ENCODE measurements around the gene NISCH.

NISCH gene

DNA sequence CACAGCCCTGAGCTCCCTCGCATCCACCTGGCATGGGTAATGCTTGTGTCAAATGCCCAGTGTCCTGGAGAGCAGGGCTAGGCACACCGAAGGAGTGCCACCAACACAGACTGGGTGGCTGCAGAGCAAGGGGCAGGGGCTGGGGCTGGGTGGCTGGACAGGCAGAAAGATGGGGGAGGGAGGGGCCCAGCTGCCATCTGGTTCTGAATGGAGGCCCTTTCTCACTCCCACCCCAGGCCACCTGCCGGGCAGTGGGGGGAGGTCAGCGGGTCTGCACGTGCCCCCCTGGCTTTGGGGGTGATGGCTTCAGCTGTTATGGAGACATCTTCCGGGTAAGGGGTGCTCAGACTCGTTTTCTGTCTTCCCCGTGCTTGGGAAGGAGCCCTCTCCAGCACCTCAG is 56.7 kb downstream of the NISCH start:
- DNase-seq (ENCODE audit: low read depth in 3 of 3, low spot score in 1 of 3): no peak

DNA sequence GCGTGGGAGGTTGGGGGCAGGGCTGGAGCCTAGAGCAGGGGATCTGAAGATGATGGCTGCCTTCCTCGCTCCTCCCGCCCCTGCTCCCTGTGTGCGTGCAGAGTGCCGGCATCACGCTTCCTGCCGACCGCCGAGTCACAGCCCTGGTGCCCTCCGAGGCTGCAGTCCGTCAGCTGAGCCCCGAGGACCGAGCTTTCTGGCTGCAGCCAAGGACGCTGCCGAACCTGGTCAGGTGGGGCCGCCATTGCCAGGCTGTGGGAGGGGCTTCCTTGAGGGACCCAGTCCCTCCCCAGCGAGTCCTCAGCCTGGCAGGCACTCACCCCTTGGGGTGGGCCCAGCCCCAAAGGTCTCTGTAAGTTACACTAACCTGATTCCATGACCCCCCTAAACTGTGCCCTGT is 57.3 kb downstream of the NISCH start:
- no peak for DNase-seq (ENCODE audit: low read depth in 3 of 3, low spot score in 1 of 3)

DNA sequence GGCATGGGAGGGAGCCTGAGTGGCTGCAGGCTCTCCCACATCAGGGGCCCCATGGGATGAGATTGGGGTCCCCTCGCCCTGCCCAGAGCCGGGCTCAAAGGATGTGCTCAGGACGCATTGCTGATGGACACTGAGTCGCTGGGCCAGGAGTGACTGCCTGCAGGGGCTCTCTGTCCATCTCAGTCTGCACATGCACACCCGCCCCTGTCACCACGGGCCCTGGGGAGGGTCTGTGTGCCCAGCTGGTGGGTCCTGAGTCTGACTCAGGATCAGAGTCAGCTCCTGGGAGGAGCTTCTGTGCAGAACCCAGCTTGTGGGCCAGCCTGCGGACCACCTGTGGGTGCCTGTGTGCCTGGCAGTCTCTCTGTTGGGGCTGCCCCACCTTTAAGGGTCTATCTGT is 57.9 kb downstream of the NISCH start:
- DNase-seq (ENCODE audit: low read depth in 3 of 3, low spot score in 1 of 3): no peak

DNA sequence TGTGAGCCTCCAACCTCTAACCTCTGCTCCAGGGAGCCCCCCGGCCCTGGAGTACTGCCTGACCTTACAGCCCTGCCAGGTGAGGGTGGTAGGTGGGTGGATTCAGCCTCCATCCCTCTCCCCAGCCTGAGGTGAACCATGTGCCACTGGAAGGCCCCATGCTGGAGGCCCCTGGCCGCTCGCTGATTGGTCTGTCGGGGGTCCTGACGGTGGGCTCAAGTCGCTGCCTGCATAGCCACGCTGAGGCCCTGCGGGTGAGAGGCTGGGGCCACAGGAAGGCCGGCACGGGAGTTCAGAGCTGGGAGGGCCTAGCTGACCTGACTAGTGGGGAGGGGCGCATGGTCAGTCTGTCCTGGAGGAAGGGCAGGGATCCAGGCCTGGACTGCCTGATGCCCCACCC is 59.2 kb downstream of the NISCH start:
- no peak for DNase-seq (ENCODE audit: low read depth in 3 of 3, low spot score in 1 of 3)

DNA sequence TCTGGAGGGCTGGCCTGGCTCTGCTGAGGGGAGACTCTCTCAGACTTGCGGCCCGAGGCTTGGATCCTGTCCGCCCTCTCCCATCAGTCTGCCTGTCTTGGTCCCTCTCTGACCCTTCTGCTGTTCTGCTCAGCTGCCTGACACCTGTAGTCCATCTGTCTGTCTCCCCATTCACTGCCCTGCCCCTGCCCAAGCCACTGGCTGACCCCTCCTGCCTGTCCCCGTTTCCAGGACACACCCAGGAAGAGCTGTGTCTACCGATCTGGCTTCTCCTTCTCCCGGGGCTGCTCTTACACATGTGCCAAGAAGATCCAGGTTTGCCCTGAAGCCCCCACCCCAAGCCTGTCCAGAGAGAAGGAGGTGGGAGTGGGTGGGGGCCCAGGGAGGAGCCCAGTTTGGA is 59.8 kb downstream of the NISCH start:
- DNase-seq (ENCODE audit: low read depth in 3 of 3, low spot score in 1 of 3): no peak

DNA sequence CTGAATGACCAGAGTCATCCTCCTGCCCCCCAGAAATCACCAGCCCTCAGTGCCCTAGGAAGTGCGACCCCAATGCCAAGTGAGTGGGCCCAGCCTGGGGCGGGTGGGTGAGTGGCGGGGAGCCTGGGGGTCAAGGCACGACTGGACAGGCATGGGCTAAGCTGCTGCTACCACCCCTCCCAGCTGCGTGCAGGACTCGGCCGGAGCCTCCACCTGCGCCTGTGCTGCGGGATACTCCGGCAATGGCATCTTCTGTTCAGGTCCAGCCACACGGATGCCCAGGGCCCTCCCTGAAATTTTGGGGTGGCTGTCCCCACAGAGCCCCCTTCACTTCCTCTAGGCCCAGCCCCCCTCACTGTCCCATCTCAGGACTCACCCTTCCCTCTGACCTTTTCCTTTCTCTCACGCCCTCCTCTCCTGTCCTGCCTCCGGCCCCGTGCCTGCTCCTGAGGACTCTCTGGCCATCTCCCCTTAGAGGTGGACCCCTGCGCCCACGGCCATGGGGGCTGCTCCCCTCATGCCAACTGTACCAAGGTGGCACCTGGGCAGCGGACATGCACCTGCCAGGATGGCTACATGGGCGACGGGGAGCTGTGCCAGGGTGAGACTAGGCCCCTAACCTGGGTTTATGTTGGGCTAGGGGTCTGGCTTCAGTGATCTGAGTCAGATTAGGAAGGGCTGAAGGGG is 61.2 kb downstream of the NISCH start:
- DNase-seq (ENCODE audit: low read depth in 3 of 3, low spot score in 1 of 3): no peak

DNA sequence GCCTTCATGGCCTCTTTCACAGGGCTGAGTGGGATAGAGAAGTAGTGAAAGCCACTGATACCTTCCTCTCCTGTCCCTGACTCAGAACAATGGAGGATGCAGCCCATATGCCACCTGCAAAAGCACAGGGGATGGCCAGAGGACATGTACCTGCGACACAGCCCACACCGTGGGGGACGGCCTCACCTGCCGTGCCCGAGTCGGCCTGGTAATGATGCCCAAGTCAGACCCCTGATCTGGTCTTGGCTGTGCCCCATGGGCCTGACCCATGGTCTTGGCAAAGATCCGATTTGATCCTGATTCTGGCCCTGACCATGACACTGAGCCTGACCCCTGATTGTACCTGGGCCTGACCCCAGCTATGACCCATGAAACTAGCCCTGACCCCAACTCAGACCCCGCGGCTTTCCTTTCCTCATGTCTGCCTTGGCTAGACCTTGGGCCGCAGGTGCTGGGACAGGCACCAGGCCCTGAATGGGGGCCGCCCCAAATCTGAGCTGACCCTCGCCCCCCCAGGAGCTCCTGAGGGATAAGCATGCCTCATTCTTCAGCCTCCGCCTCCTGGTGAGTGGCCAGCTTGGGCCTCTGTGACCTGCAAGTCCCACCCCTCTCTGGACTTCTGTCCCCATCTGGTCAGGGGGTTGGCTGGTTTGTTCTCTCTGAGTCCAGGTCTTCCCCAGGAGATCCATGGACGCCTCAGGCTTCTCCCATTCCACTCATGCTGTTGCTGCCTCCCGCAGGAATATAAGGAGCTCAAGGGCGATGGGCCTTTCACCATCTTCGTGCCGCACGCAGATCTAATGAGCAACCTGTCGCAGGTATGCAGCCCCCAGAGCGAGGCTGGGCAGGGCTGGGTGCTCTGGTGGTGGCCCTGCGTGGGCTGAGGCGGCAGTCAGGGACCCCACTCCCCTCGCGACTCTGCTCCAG is 62.7 kb downstream of the NISCH start:
- no peak for DNase-seq (ENCODE audit: low read depth in 3 of 3, low spot score in 1 of 3)

DNA sequence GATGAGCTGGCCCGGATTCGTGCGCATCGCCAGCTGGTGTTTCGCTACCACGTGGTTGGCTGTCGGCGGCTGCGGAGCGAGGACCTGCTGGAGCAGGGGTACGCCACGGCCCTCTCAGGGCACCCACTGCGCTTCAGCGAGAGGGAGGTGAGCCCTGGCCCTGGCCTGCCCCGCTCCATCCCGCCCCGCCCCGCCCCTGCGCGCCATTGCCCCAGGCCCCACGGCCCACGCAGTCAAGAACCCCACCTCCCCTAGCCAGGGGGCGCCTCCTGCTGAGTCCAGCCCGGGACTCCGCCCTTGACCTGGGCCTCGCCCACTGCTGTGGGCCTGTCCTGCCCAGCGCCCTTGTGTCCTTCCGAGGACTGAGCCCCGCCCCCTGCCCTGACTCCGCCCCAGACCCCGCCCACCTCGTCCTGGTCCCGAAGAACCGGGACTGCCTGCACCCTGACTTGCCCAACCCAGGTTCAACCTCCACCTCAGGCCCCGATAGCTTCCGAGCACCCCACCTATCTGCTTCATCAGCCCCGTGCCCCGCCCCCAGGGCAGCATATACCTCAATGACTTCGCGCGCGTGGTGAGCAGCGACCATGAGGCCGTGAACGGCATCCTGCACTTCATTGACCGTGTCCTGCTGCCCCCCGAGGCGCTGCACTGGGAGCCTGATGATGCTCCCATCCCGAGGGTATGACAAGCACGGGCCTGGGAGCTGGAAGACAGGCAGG is 63.5 kb downstream of the NISCH start:
- no peak for DNase-seq (ENCODE audit: low read depth in 3 of 3, low spot score in 1 of 3)

DNA sequence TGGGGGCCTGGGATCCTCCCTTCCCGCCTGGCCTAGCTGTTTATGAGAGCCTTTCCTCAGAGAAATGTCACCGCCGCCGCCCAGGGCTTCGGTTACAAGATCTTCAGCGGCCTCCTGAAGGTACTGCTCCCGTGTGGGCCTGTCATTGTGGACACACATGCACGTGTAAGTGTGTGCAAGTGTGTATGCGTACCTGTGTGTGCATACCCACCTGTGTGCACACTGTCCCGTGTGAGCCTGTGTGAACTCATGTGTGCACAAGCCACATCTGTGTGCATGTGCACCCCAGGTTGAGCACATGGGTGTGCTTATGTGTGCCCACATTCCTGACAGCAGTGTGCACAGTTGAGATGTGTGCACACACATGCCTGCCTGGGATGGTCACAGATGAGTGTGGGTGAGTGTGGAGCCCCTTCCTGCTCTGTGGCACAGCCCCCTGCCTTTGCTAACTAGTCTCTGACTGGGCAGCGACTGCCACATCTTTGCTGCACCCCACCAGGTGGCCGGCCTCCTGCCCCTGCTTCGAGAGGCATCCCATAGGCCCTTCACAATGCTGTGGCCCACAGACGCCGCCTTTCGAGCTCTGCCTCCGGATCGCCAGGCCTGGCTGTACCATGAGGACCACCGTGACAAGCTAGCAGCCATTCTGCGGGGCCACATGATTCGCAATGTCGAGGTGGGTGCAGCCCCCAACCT is 64.2 kb downstream of the NISCH start:
- no peak for DNase-seq (ENCODE audit: low read depth in 3 of 3, low spot score in 1 of 3)

DNA sequence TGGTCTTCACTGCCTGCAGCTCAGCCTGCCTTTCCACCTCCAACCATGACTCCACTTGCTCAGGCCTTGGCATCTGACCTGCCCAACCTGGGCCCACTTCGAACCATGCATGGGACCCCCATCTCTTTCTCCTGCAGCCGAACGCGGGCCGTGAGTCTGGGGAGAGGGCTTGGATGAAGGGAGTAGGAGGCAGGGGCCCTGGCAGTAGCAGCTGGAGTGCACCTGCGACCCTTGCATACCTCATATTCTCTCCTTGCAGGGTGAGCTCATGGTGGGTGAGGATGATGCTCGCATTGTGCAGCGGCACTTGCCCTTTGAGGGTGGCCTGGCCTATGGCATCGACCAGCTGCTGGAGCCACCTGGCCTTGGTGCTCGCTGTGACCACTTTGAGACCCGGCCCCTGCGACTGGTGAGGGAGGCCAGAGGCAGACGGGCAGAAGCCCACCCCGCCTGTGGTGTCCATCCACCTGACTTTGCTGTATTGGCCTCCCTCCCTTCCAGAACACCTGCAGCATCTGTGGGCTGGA is 64.8 kb downstream of the NISCH start:
- DNase-seq (ENCODE audit: low read depth in 3 of 3, low spot score in 1 of 3): no peak

DNA sequence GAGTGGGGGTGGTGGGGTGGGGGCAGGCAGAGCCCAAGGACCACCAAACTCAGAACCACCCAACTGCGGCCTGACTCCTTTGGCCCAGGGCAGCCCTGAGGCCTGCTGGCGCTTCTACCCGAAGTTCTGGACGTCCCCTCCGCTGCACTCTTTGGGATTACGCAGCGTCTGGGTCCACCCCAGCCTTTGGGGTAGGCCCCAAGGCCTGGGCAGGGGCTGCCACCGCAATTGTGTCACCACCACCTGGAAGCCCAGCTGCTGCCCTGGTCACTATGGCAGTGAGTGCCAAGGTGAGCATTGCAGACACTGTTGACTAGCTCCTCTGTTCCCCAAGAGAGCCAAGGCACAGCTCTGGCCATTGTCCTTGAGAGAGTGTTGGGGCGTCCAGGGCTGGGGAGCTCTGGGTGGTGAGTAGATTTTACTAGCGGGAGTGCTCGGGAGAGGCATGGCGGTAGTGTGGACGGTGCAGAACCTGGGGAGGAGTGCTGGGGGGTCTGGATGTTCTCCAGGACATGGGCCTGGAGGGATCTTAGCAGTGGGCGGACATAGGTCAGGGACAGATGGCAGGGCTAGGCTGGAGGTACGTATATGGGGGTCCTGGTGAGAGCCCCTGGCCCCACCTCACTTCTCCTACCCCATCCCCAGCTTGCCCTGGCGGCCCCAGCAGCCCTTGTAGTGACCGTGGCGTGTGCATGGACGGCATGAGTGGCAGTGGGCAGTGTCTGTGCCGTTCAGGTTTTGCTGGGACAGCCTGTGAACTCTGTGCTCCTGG is 65.5 kb downstream of the NISCH start:
- no peak for DNase-seq (ENCODE audit: low read depth in 3 of 3, low spot score in 1 of 3)

DNA sequence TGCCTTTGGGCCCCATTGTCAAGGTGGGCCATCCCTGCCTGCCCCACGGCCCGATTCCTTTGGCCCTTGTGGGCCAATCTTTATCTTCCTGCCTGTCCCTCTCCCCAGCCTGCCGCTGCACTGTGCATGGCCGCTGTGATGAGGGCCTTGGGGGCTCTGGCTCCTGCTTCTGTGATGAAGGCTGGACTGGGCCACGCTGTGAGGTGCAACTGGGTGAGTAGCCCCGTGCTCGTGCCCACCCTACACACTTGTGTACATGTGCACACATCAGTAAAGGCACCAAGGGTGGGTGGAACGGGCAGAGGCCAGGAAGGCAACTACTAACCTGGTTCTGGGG is 66.1 kb downstream of the NISCH start:
- no peak for DNase-seq (ENCODE audit: low read depth in 3 of 3, low spot score in 1 of 3)

DNA sequence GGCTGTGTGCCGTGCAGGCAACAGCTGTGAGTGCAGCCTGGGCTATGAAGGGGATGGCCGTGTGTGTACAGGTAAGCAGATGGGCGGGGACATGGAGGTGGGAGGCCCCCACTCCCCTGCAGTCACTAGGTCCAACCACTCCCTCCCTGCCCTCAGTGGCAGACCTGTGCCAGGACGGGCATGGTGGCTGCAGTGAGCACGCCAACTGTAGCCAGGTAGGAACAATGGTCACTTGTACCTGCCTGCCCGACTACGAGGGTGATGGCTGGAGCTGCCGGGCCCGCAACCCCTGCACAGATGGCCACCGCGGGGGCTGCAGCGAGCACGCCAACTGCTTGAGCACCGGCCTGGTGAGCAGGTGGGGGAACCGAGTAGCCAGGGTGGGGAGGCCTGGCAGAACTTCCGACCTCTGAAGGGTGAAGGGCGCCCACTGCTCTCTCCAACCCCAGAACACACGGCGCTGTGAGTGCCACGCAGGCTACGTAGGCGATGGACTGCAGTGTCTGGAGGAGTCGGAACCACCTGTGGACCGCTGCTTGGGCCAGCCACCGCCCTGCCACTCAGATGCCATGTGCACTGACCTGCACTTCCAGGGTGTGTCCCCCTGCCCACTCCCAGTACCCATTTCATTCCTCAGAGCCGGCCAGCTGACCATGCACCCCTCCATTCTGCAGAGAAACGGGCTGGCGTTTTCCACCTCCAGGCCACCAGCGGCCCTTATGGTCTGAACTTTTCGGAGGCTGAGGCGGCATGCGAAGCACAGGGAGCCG is 66.7 kb downstream of the NISCH start:
- no peak for DNase-seq (ENCODE audit: low read depth in 3 of 3, low spot score in 1 of 3)

DNA sequence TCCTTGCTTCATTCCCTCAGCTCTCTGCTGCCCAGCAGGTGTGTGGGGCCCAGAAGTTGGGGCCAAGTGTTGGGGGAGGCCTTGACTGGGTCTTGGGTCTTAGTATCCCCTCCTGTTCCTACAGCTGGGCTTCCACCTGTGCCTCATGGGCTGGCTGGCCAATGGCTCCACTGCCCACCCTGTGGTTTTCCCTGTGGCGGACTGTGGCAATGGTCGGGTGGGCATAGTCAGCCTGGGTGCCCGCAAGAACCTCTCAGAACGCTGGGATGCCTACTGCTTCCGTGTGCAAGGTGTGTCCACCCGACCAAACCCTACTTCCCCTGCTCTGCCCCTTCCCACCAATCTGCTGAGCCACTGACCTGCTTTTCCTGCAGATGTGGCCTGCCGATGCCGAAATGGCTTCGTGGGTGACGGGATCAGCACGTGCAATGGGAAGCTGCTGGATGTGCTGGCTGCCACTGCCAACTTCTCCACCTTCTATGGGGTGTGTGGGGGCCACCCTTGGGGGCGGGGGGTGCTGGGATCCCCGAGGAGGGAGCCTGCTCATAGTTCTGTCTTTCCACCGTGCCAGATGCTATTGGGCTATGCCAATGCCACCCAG is 67.3 kb downstream of the NISCH start:
- DNase-seq (ENCODE audit: low read depth in 3 of 3, low spot score in 1 of 3): no peak

DNA sequence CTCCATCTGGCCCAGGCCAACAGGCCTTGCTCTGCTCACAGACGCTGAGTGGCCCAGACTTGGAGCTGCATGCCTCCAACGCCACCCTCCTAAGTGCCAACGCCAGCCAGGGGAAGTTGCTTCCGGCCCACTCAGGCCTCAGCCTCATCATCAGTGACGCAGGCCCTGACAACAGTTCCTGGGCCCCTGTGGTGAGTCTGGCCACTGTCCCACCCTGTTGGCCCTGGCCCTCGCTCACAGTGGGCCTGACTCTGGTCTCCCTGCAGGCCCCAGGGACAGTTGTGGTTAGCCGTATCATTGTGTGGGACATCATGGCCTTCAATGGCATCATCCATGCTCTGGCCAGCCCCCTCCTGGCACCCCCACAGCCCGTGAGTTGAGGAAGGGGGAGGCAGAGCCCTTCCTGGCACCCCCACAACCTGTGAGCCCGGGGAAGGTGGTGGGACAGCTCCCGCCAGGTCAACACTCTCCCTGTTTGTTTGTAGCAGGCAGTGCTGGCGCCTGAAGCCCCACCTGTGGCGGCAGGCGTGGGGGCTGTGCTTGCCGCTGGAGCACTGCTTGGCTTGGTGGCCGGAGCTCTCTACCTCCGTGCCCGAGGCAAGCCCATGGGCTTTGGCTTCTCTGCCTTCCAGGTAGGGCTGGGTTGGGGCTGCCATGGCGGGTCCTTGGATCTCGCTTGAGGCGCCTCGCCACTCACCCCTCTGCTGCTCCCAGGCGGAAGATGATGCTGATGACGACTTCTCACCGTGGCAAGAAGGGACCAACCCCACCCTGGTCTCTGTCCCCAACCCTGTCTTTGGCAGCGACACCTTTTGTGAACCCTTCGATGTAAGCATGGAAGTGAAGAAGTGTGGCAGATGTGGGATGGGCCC is 68.2 kb downstream of the NISCH start:
- no peak for DNase-seq (ENCODE audit: low read depth in 3 of 3, low spot score in 1 of 3)

DNA sequence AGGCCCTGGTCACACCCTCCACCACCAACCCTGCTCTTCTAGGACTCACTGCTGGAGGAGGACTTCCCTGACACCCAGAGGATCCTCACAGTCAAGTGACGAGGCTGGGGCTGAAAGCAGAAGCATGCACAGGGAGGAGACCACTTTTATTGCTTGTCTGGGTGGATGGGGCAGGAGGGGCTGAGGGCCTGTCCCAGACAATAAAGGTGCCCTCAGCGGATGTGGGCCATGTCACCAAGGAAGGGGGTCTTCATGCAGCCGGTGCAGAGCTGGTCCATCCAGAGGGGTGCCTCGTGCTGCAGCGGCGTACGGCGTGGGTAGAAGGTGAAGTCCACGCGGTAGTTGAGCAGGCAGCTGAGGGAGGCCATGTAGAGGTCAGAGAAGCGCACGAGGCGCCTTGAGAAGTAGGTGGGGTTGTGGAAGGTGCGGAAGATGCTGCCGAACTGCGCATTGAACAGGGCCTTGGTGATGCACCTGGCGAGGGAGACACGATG is 68.9 kb downstream of the NISCH start:
- DNase-seq (ENCODE audit: low read depth in 3 of 3, low spot score in 1 of 3): no peak

DNA sequence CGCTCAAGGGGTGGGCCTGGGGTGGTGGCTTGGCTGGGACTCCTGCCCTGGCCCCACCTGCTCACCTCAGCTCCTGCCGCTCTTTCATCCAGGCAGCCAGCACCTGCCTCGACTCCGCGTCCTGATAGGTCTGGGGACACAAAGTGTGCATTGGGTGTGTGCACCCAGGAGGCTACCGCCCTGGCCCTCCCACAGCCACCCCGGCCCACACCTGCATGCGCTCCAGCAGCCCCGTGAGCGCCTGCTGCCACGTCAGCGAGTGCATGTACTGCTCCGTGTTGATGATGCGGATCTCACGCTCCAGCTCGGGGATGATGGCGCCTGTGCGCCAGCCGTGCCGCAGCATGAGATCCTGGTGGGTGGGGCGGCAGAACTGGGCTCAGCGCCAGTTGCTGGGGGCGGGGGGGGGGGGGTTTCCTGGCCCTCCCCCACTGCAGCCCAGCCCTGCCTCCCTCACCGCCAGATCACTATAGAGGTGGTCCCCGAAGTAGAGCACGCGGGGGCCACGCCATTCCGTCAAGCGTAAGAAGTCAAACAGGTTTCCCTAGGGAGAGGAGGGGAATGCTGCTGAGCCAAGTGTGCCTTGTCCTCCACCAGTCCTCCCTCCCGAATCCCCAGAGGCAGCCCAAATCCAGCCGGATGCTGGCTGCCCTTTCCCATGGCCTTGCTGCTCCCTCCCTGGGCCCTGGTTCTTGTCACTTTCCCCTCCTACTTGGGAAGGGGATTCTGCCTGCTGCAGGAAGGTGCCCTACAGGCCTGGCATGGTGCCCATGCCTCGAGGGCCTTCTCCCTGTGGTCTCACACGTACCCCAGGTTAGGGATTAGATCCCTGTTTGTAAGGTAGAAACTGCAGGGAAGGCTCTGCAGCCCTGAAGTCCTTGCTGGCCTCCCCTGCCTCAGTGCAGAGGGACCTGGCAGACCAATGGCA is 69.6 kb downstream of the NISCH start:
- DNase-seq (ENCODE audit: low read depth in 3 of 3, low spot score in 1 of 3): no peak
